ENCODE results near the gene TUBB4B. TPM values are rescaled to one million over a fixed set of nuclear protein-coding genes. Genes with fewer than 3 reads are reported as not detected.
A peak's percentile ranks its signal among the peaks of the same experiment; 100 is the strongest.

The TUBB4B gene
- polyA plus RNA-seq (2013, experiment 1 of 2): 288 TPM
- 285 TPM for polyA plus RNA-seq (2013, experiment 2 of 2)

DNA sequence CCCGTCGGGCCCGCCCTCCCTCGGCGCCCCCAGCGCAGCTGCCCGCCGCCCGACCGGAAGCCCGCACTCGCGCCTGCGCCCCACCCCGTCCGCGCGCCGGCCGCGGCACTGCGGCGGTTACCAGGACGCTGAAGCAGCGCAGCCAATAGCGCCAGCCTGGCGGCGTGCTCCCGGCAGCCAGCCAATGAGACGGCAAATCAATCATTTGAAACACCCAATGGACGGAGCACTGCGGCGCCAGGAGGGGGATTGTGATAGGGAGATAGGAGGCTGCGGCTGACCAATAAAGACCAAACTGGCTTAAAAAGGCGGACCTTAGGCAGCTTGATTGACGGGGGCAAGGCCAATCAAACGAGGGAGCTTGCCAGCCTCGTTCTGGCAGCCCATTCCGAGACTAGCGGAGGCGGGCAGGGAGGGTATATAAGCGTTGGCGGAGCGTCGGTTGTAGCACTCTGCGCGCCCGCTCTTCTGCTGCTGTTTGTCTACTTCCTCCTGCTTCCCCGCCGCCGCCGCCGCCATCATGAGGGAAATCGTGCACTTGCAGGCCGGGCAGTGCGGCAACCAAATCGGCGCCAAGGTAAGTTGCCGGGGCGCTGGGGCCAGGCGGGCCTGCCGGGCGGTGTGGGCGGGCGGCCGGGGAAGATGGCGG, at the start of gene TUBB4B:
Gene TUBB4B, plus strand, starts transcription at position 447 of the 649 bp plus-strand sequence. Its CDS starts 74 bp downstream, at position 521.
- Histone ChIP-seq H4K8ac (ENCODE audit: low read depth, low read length) (no peak within 1 kb of the TSS), H3K27ac (ENCODE audit: low read depth, low read length) (peak within 1 kb of the TSS; percentile 98), H4K5ac (ENCODE audit: low read length) (no peak within 1 kb of the TSS), H2AK5ac (ENCODE audit: low read length) (no peak within 1 kb of the TSS), H3K18ac (ENCODE audit: low read length) (peak within 1 kb of the TSS; percentile 54), H3K56ac (ENCODE audit: low read length) (peak within 1 kb of the TSS; percentile 99), H3K79me2 (ENCODE audit: control insufficient read depth, insufficient read depth, low read length) (peaks cover 18% of the 10 kb centered on the region), H3K79me1 (ENCODE audit: low read length) (peaks cover 9% of the 10 kb centered on the region), H2BK5ac (ENCODE audit: low read length) (peak within 1 kb of the TSS; percentile 87), H3K27me3 (ENCODE audit: insufficient read depth, low read length, poor library complexity) (no peaks in the 10 kb centered on the region), H3K9ac (ENCODE audit: low read length) (peak within 1 kb of the TSS; percentile 99), H3K4me1 (ENCODE audit: control insufficient read depth, low read depth, low read length) (peaks cover 17% of the 10 kb centered on the region), H2BK15ac (replicated peaks; ENCODE audit: low read depth) (no peak within 1 kb of the TSS), H3K4me3 (ENCODE audit: low read length) (peak within 1 kb of the TSS; percentile 83), H3K4me2 (ENCODE audit: low read length) (peak within 1 kb of the TSS; percentile 87), H2BK120ac (ENCODE audit: low read depth, low read length) (peak within 1 kb of the TSS; percentile 1), H3K4ac (ENCODE audit: low read depth, low read length) (peak within 1 kb of the TSS; percentile 93), H3K23ac (ENCODE audit: low read length) (peak within 1 kb of the TSS; percentile 94), H3K36me3 (ENCODE audit: control insufficient read depth, insufficient read depth, low read length) (peaks cover 6% of the 10 kb centered on the region)
- DNase-seq: peak; percentile 100
- no CpG with 5 or more reads among the region's 67 CpGs for WGBS (ENCODE audit: extremely low coverage, insufficient coverage, low lambda C conversion rate)

DNA sequence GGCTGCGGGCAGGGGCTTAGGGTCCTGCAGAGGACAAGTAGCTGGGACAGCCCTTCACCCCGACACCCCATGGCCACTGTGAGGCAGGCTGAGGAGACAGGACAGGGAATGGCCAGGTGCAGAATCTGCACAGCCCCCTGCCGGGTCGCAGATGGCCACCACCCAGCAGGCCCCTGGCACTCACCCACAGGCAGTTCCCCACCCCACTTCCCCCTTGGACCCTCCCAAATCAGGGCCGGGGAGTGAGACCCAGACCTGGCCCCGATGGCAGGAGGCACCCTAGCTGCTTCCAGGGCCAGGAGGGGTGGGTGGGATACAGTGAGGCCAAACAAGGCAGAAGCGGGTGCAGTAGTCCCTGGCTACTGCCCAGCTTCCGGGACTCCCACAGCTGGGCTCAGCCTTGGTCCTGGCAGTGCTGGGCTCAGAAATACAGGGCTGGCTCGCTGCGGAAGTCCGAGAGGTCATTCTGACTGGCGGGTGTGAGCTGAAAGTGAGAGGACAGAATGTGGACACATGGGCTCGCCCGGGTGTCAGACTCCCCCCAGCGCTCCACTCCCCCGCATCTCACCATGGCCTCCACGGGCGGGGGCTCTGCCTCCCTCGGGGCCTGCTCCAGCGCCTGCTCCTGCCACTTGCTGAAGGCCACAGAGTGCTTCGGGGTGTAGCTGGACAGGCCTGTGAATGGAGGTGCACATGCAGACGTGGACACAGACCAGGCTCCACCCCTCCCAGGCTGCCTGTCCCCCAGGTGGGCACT, 49.2 kb upstream of the TUBB4B start:
- H3K4me2 ChIP-seq (ENCODE audit: low read length): no peak overlapping the region
- H3K27me3 ChIP-seq (ENCODE audit: insufficient read depth, low read length, poor library complexity): no peaks in the 10 kb centered on the region
- H2BK120ac ChIP-seq (ENCODE audit: low read depth, low read length): no peak overlapping the region
- no CpG with 5 or more reads among the region's 22 CpGs for WGBS (ENCODE audit: extremely low coverage, insufficient coverage, low lambda C conversion rate)
- H3K9ac ChIP-seq (ENCODE audit: low read length): no peak overlapping the region
- H3K4me1 ChIP-seq (ENCODE audit: control insufficient read depth, low read depth, low read length): peaks cover 3% of the 10 kb centered on the region
- H2BK5ac ChIP-seq (ENCODE audit: low read length): no peak overlapping the region
- H2AK5ac ChIP-seq (ENCODE audit: low read length): no peak overlapping the region
- H3K79me2 ChIP-seq (ENCODE audit: control insufficient read depth, insufficient read depth, low read length): peaks cover 12% of the 10 kb centered on the region
- DNase-seq: no peak
- H3K36me3 ChIP-seq (ENCODE audit: control insufficient read depth, insufficient read depth, low read length): no peaks in the 10 kb centered on the region
- H3K23ac ChIP-seq (ENCODE audit: low read length): no peak overlapping the region
- H4K5ac ChIP-seq (ENCODE audit: low read length): no peak overlapping the region
- H3K56ac ChIP-seq (ENCODE audit: low read length): no peak overlapping the region
- no peak overlapping the region for H3K18ac ChIP-seq (ENCODE audit: low read length)
- no peak overlapping the region for H3K27ac ChIP-seq (ENCODE audit: low read depth, low read length)
- H3K4ac ChIP-seq (ENCODE audit: low read depth, low read length): no peak overlapping the region
- no peak overlapping the region for H2BK15ac ChIP-seq (replicated peaks; ENCODE audit: low read depth)
- no peak overlapping the region for H4K8ac ChIP-seq (ENCODE audit: low read depth, low read length)
- H3K4me3 ChIP-seq (ENCODE audit: low read length): no peak overlapping the region
- peaks cover 18% of the 10 kb centered on the region for H3K79me1 ChIP-seq (ENCODE audit: low read length)

DNA sequence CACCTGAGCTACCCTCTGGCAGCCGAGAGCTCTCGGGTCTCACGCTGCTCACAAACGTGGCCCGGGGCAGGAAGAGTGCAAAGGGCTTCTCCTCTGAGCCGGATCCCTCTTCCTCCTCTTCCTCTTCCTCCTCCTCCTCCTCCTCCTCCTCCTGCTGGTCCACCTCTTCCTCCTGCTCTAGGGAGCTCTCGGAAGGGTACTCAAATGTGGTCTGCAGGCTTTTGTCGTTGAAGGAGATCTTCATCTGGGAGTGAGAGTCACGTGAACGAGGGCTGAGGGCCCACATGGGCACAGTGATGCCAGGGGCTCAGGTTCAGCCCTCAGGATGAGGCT, 48.7 kb upstream of the TUBB4B start:
- H3K4me2 ChIP-seq (ENCODE audit: low read length): no peak overlapping the region
- no peak for DNase-seq
- WGBS (ENCODE audit: extremely low coverage, insufficient coverage, low lambda C conversion rate): no CpG with 5 or more reads among the region's 10 CpGs
- no peak overlapping the region for H2BK120ac ChIP-seq (ENCODE audit: low read depth, low read length)
- no peak overlapping the region for H4K5ac ChIP-seq (ENCODE audit: low read length)
- no peak overlapping the region for H3K56ac ChIP-seq (ENCODE audit: low read length)
- no peak overlapping the region for H3K4me3 ChIP-seq (ENCODE audit: low read length)
- H4K8ac ChIP-seq (ENCODE audit: low read depth, low read length): no peak overlapping the region
- H3K23ac ChIP-seq (ENCODE audit: low read length): no peak overlapping the region
- no peak overlapping the region for H2BK15ac ChIP-seq (replicated peaks; ENCODE audit: low read depth)
- no peak overlapping the region for H3K9ac ChIP-seq (ENCODE audit: low read length)
- H2BK5ac ChIP-seq (ENCODE audit: low read length): no peak overlapping the region
- H3K4me1 ChIP-seq (ENCODE audit: control insufficient read depth, low read depth, low read length): peaks cover 3% of the 10 kb centered on the region
- H3K4ac ChIP-seq (ENCODE audit: low read depth, low read length): no peak overlapping the region
- no peak overlapping the region for H2AK5ac ChIP-seq (ENCODE audit: low read length)
- no peak overlapping the region for H3K27ac ChIP-seq (ENCODE audit: low read depth, low read length)
- peaks cover 7% of the 10 kb centered on the region for H3K79me2 ChIP-seq (ENCODE audit: control insufficient read depth, insufficient read depth, low read length)
- no peaks in the 10 kb centered on the region for H3K27me3 ChIP-seq (ENCODE audit: insufficient read depth, low read length, poor library complexity)
- no peaks in the 10 kb centered on the region for H3K36me3 ChIP-seq (ENCODE audit: control insufficient read depth, insufficient read depth, low read length)
- no peak overlapping the region for H3K18ac ChIP-seq (ENCODE audit: low read length)
- peaks cover 13% of the 10 kb centered on the region for H3K79me1 ChIP-seq (ENCODE audit: low read length)

DNA sequence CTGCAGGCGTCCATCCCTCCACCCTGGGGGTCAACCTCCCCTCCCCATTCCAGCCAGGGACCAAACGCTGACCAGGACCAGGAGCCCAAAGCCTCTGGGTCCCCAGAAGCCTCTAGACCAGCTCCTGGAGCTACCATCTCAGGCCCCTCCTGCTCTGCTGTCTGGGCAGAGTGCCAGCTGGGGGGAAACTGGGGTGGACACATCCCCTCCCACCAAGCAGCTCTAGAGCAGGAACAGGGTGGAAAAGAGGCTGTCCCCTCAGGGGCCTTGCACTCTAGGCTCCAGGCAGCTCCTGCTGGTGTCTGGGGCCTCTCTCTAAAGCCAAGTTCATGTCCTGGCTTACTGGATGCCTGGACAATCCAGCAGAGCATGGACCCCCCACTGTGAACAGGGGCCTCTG, 48.2 kb upstream of the TUBB4B start:
- DNase-seq: no peak
- Histone ChIP-seq H2BK120ac (ENCODE audit: low read depth, low read length) (no peak overlapping the region), H2BK5ac (ENCODE audit: low read length) (no peak overlapping the region), H3K4ac (ENCODE audit: low read depth, low read length) (no peak overlapping the region), H3K4me1 (ENCODE audit: control insufficient read depth, low read depth, low read length) (peaks cover 3% of the 10 kb centered on the region), H3K79me2 (ENCODE audit: control insufficient read depth, insufficient read depth, low read length) (peaks cover 4% of the 10 kb centered on the region), H2AK5ac (ENCODE audit: low read length) (no peak overlapping the region), H3K56ac (ENCODE audit: low read length) (no peak overlapping the region), H4K5ac (ENCODE audit: low read length) (no peak overlapping the region), H3K27me3 (ENCODE audit: insufficient read depth, low read length, poor library complexity) (no peaks in the 10 kb centered on the region), H2BK15ac (replicated peaks; ENCODE audit: low read depth) (no peak overlapping the region), H3K27ac (ENCODE audit: low read depth, low read length) (no peak overlapping the region), H3K23ac (ENCODE audit: low read length) (no peak overlapping the region), H3K36me3 (ENCODE audit: control insufficient read depth, insufficient read depth, low read length) (no peaks in the 10 kb centered on the region), H3K18ac (ENCODE audit: low read length) (no peak overlapping the region), H3K4me2 (ENCODE audit: low read length) (no peak overlapping the region), H4K8ac (ENCODE audit: low read depth, low read length) (no peak overlapping the region), H3K9ac (ENCODE audit: low read length) (no peak overlapping the region), H3K4me3 (ENCODE audit: low read length) (no peak overlapping the region), H3K79me1 (ENCODE audit: low read length) (peaks cover 10% of the 10 kb centered on the region)
- no CpG with 5 or more reads among the region's 2 CpGs for WGBS (ENCODE audit: extremely low coverage, insufficient coverage, low lambda C conversion rate)

DNA sequence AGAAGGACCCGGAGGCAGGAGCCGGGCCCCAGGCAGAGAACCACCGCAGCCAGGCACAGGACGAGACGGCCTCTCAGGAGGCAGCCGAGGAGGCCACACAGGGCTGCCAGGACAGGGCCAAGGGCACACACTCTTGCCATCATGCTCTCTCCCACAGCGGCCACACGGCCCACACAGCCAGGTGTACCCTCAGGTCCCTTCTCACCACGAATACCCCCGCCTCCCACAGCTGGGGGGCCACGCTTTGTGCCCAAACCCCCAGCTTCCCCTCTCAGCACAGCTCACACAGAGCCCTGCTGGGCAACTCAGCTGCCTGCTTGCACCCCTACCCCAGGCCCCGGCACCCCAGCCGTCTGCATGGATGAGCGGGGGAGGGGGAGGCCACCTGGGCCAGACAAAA, 47.3 kb upstream of the TUBB4B start:
- Histone ChIP-seq H4K8ac (ENCODE audit: low read depth, low read length) (no peak overlapping the region), H4K5ac (ENCODE audit: low read length) (no peak overlapping the region), H3K9ac (ENCODE audit: low read length) (no peak overlapping the region), H3K18ac (ENCODE audit: low read length) (no peak overlapping the region), H3K79me1 (ENCODE audit: low read length) (peaks cover 15% of the 10 kb centered on the region), H2BK5ac (ENCODE audit: low read length) (no peak overlapping the region), H3K23ac (ENCODE audit: low read length) (no peak overlapping the region), H3K36me3 (ENCODE audit: control insufficient read depth, insufficient read depth, low read length) (no peaks in the 10 kb centered on the region), H3K4me2 (ENCODE audit: low read length) (no peak overlapping the region), H3K79me2 (ENCODE audit: control insufficient read depth, insufficient read depth, low read length) (peaks cover 4% of the 10 kb centered on the region), H2BK15ac (replicated peaks; ENCODE audit: low read depth) (no peak overlapping the region), H3K56ac (ENCODE audit: low read length) (no peak overlapping the region), H2BK120ac (ENCODE audit: low read depth, low read length) (no peak overlapping the region), H3K4me3 (ENCODE audit: low read length) (no peak overlapping the region), H3K4ac (ENCODE audit: low read depth, low read length) (no peak overlapping the region), H3K4me1 (ENCODE audit: control insufficient read depth, low read depth, low read length) (peaks cover 3% of the 10 kb centered on the region), H3K27me3 (ENCODE audit: insufficient read depth, low read length, poor library complexity) (no peaks in the 10 kb centered on the region), H3K27ac (ENCODE audit: low read depth, low read length) (no peak overlapping the region), H2AK5ac (ENCODE audit: low read length) (no peak overlapping the region)
- WGBS (ENCODE audit: extremely low coverage, insufficient coverage, low lambda C conversion rate): no CpG with 5 or more reads among the region's 14 CpGs
- no peak for DNase-seq

Measured in mesendoderm (in vitro differentiated cells).